ENCODE measurements around the gene PPP2CA. TPM values are rescaled to one million over a fixed set of nuclear protein-coding genes. Genes with fewer than 3 reads are reported as not detected.
A peak's percentile ranks its signal among the peaks of the same experiment; 100 is the strongest.

PPP2CA gene
- total and polyA plus RNA-seq, 9 of the 15 experiments (the other 6 are each of a cell fraction or from before 2014, with no cell fraction given), result 23.0 to 257 (median 109) TPM

- TF ChIP-seq TBP (optimal IDR thresholded peaks at IDR 0.05; ENCODE audit: low read depth, low read length), result peak; percentile 98
- no peak for TF ChIP-seq POLR3G (IDR thresholded peaks at IDR 0.05; ENCODE audit: extremely low read depth, insufficient read length, insufficient replicate concordance)
- TF ChIP-seq HDAC6 (IDR thresholded peaks at IDR 0.05; ENCODE audit: low read depth, low read length), result no peak
- peak; percentile 87; the same call in 1 of the 2 replicates for TF ChIP-seq ZZZ3 (IDR thresholded peaks at IDR 0.05)
- TF ChIP-seq CHD1 (IDR thresholded peaks at IDR 0.05; ENCODE audit: low read length), result peak; percentile 34
- no peak for TF ChIP-seq ZNF124 (CRISPR knock-in tag; IDR thresholded peaks at IDR 0.05)
- no peak for TF ChIP-seq DMBX1 (CRISPR knock-in tag; IDR thresholded peaks at IDR 0.05; ENCODE audit: borderline replicate concordance)
- TF ChIP-seq IRF9 (tag; IDR thresholded peaks at IDR 0.05), result no peak
- peak in 2 of 3 experiments; percentile 20 to 79 for TF ChIP-seq YY1 (IDR thresholded peaks at IDR 0.05; ENCODE audit: borderline replicate concordance in 1 of 3, control insufficient read depth in 1 of 3, extremely low read depth in 1 of 3, insufficient read depth in 3 of 3, insufficient read length in 1 of 3, insufficient replicate concordance in 2 of 3, low read depth in 1 of 3, low read length in 2 of 3)
- TF ChIP-seq REST (IDR thresholded peaks at IDR 0.05; ENCODE audit: borderline replicate concordance), result no peak
- no peak for TF ChIP-seq REST (CRISPR knock-in tag; IDR thresholded peaks at IDR 0.05; ENCODE audit: low read depth)
- peak; percentile 80 for TF ChIP-seq RBM22 (IDR thresholded peaks at IDR 0.05; ENCODE audit: low read depth, low read length, poor library complexity, severe bottlenecking)
- TF ChIP-seq L3MBTL2 (IDR thresholded peaks at IDR 0.05), result peak; percentile 77
- no peak for TF ChIP-seq TRIM24 (IDR thresholded peaks at IDR 0.05)
- TF ChIP-seq ESRRB (CRISPR knock-in tag; IDR thresholded peaks at IDR 0.05; ENCODE audit: borderline replicate concordance), result no peak
- no peak for TF ChIP-seq TRIM28 (IDR thresholded peaks at IDR 0.05)
- no peak for TF ChIP-seq ZNF184 (CRISPR knock-in tag; IDR thresholded peaks at IDR 0.05)
- no peak for TF ChIP-seq FOXM1 (IDR thresholded peaks at IDR 0.05; ENCODE audit: low read depth)
- peak; percentile 88 for TF ChIP-seq FOXM1 (CRISPR knock-in tag; IDR thresholded peaks at IDR 0.05; ENCODE audit: low read depth)
- TF ChIP-seq CEBPB (tag; IDR thresholded peaks at IDR 0.05), result no peak
Observed at GRCh38 chr5:134176511-134177368, 49.1 kb downstream of the PPP2CA start, which contains the start of gene SKP1 (continued).

Measured in K562 (cell line).